ENCODE measurements around the gene SIRT7. TPM values are rescaled to one million over a fixed set of nuclear protein-coding genes. Genes with fewer than 3 reads are reported as not detected.

Gene SIRT7
- total RNA-seq, 1 donor = 12.7 TPM

DNA sequence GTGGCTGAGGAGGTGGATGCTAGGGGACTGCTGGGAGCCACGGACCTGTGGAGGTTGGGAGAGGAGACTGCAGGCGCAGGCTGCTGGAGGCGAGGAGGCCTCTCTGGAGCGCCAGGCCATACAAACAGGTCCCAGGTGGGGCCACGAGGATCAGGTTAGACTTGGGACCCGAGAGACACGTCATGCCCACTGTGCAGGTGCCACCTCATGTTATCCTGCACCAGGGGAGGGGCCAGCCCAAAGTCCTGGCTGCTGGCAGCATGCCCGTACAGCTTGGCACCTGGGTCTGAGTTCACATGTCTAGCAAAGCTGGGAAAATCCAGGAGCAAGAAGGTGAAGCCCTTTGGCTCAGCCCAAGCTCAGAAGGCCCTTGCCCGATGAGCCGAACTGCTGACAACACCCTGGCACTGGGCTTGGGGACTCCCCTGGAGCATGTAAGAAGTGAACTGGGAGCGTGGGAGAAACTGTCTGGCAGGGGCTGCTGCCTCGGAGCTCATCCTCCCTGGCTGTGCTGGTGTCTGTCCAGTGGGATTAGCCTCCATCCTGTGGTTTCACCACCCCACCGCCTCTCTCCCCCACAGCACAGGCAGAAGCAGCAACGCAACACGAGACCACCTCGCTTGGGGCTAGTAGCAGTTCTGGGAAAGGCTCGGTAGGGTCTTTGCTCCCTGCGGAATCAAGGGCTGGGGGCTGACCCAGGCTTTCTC lies 52.1 kb downstream of the SIRT7 start:
- H3K4me3 ChIP-seq (ENCODE audit: low read depth, low read length) = no peak overlapping the region
- peak; percentile 27 for DNase-seq (ENCODE audit: low read depth)
- no peak for TF ChIP-seq CTCF (IDR thresholded peaks at IDR 0.05; ENCODE audit: insufficient read depth, low read length)

GRCh38 chr17:81865358-81865732 lies 52.6 kb downstream of the SIRT7 start:
- DNase-seq (ENCODE audit: low read depth) = no peak
- H3K4me3 ChIP-seq (ENCODE audit: low read depth, low read length) = no peak overlapping the region
- TF ChIP-seq CTCF (IDR thresholded peaks at IDR 0.05; ENCODE audit: insufficient read depth, low read length) = no peak

- H3K4me3 ChIP-seq (ENCODE audit: low read depth, low read length) = no peak overlapping the region
- no peak for DNase-seq (ENCODE audit: low read depth)
- no peak for TF ChIP-seq CTCF (IDR thresholded peaks at IDR 0.05; ENCODE audit: insufficient read depth, low read length)
Observed at GRCh38 chr17:81863833-81864768, 53.9 kb downstream of the SIRT7 start.

- H3K4me3 ChIP-seq (ENCODE audit: low read depth, low read length) = no peak overlapping the region
- DNase-seq (ENCODE audit: low read depth) = peak; percentile 42
- TF ChIP-seq CTCF (IDR thresholded peaks at IDR 0.05; ENCODE audit: insufficient read depth, low read length) = no peak
Observed at GRCh38 chr17:81863123-81863675, 54.8 kb downstream of the SIRT7 start.

Other genes starting within 250 kb of the SIRT7 start
- gene ARL16, start 234.4 kb downstream of the SIRT7 start, total RNA-seq (ENCODE audit: low replicate concordance) = 21.3 and 26.4 TPM in 2 replicates
- gene HGS, start 234.2 kb downstream of the SIRT7 start, total RNA-seq (ENCODE audit: low replicate concordance) = 89.0 and 94.7 TPM in 2 replicates
- gene MRPL12, start 214.8 kb downstream of the SIRT7 start, total RNA-seq (ENCODE audit: low replicate concordance) = 19.2 and 23.7 TPM in 2 replicates
- gene SLC25A10, start 205.9 kb downstream of the SIRT7 start, total RNA-seq (ENCODE audit: low replicate concordance) = 4.1 and 19.3 TPM in 2 replicates
- not detected in 2 replicates for gene GCGR, start 114.0 kb downstream of the SIRT7 start, total RNA-seq (ENCODE audit: low replicate concordance)
- gene MCRIP1, start 84.9 kb downstream of the SIRT7 start, total RNA-seq (ENCODE audit: low replicate concordance) = 130 and 195 TPM in 2 replicates
- gene PPP1R27, start 83.1 kb downstream of the SIRT7 start, total RNA-seq (ENCODE audit: low replicate concordance) = not detected in 2 replicates
- gene P4HB, start 57.6 kb downstream of the SIRT7 start, total RNA-seq (ENCODE audit: low replicate concordance) = 763 and 1,500 TPM in 2 replicates
- gene ARHGDIA, start 46.8 kb downstream of the SIRT7 start, total RNA-seq (ENCODE audit: low replicate concordance) = 95.1 and 149 TPM in 2 replicates
- gene ALYREF, start 26.6 kb downstream of the SIRT7 start, total RNA-seq (ENCODE audit: low replicate concordance) = 43.6 and 77.3 TPM in 2 replicates
- gene ANAPC11, start 26.5 kb downstream of the SIRT7 start, total RNA-seq (ENCODE audit: low replicate concordance) = 172 and 178 TPM in 2 replicates
- 1.3 and 1.4 TPM in 2 replicates for gene NPB, start 15.9 kb downstream of the SIRT7 start, total RNA-seq (ENCODE audit: low replicate concordance)
- gene PCYT2, start 6.8 kb downstream of the SIRT7 start, total RNA-seq (ENCODE audit: low replicate concordance) = 20.3 and 36.7 TPM in 2 replicates
- 19.1 and 28.0 TPM in 2 replicates for gene MAFG, start 9.6 kb upstream of the SIRT7 start, total RNA-seq (ENCODE audit: low replicate concordance)
- gene PYCR1, start 19.1 kb upstream of the SIRT7 start, total RNA-seq (ENCODE audit: low replicate concordance) = 16.9 and 91.0 TPM in 2 replicates
- gene MYADML2, start 29.1 kb upstream of the SIRT7 start, total RNA-seq (ENCODE audit: low replicate concordance) = not detected in 2 replicates
- gene NOTUM, start 43.0 kb upstream of the SIRT7 start, total RNA-seq (ENCODE audit: low replicate concordance) = 0.09 TPM in 1 of 2 replicates, not detected in the other
- 23.6 and 37.0 TPM in 2 replicates for gene ASPSCR1, start 59.5 kb upstream of the SIRT7 start, total RNA-seq (ENCODE audit: low replicate concordance)
- 27.6 and 41.8 TPM in 2 replicates for gene CENPX, start 104.7 kb upstream of the SIRT7 start, total RNA-seq (ENCODE audit: low replicate concordance)
- gene LRRC45, start 105.1 kb upstream of the SIRT7 start, total RNA-seq (ENCODE audit: low replicate concordance) = 15.5 and 22.0 TPM in 2 replicates
- 6.2 and 13.5 TPM in 2 replicates for gene RAC3, start 113.5 kb upstream of the SIRT7 start, total RNA-seq (ENCODE audit: low replicate concordance)
- 29.3 and 101 TPM in 2 replicates for gene DCXR, start 119.5 kb upstream of the SIRT7 start, total RNA-seq (ENCODE audit: low replicate concordance)
- 32.0 and 33.3 TPM in 2 replicates for gene RFNG, start 133.6 kb upstream of the SIRT7 start, total RNA-seq (ENCODE audit: low replicate concordance)
- gene GPS1, start 133.7 kb upstream of the SIRT7 start, total RNA-seq (ENCODE audit: low replicate concordance) = 77.5 and 85.5 TPM in 2 replicates
- 33.8 and 62.3 TPM in 2 replicates for gene DUS1L, start 147.6 kb upstream of the SIRT7 start, total RNA-seq (ENCODE audit: low replicate concordance)
- gene FASN, start 180.1 kb upstream of the SIRT7 start, total RNA-seq (ENCODE audit: low replicate concordance) = 65.2 and 100 TPM in 2 replicates